Spleen (tissue), 7 donors: ENCODE results near the gene STRBP.

ENCODE experiments used
- POLR2A ChIP-seq, 3 donors: fragments of 450-650 bp; IDR thresholded peaks; one replicate each; pipeline ENCODE4 v1.5.1; 2017; ENCODE audit warnings: antibody characterized with exemption in 3 of 3, mild to moderate bottlenecking in 1 of 3
- TF ChIP-seq, protein P1 (sequence below), 11 experiments: fragments of 200-600 bp in 7 of 11; fragments of 450-650 bp in 4 of 11; sonication (generic) in 4 of 11; IDR thresholded peaks in 8 of 11; conservative IDR thresholded peaks in 3 of 11; 1 replicate in 7 of 11; 2 replicates in 4 of 11; pipeline versions ENCODE4 v1.4.0 to v1.8.0; 2016 to 2021; ENCODE audit warnings: antibody characterized with exemption in 11 of 11, inconsistent platforms in 4 of 11, mild to moderate bottlenecking in 1 of 11
- donor health status: DM: no; HTN: no; CAD: no; lungs with moderate emphysema.
- donor health status: DM: no; HTN: no; CAD: no.
- donor health status: DM: no; HTN: no; CAD: no.

DNA sequence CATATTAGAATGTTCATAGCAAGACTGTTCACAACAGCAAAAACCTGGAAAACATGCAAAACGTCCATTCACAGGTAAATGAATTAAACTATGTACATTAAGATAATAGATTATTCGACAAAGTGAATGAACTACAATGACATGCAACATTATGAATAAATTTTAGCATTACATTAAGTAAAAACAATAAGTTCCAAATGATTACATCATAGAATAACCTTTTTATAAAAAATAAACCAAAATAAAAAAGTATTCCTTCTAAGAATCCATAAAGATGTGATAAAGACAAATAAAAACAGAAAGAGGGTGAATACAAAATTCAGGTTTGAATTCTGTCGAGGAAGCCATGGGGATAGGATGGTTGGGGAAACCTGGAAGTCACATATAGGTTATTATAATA, 57.3 kb downstream of the STRBP start:
- TF ChIP-seq, protein P1, sequence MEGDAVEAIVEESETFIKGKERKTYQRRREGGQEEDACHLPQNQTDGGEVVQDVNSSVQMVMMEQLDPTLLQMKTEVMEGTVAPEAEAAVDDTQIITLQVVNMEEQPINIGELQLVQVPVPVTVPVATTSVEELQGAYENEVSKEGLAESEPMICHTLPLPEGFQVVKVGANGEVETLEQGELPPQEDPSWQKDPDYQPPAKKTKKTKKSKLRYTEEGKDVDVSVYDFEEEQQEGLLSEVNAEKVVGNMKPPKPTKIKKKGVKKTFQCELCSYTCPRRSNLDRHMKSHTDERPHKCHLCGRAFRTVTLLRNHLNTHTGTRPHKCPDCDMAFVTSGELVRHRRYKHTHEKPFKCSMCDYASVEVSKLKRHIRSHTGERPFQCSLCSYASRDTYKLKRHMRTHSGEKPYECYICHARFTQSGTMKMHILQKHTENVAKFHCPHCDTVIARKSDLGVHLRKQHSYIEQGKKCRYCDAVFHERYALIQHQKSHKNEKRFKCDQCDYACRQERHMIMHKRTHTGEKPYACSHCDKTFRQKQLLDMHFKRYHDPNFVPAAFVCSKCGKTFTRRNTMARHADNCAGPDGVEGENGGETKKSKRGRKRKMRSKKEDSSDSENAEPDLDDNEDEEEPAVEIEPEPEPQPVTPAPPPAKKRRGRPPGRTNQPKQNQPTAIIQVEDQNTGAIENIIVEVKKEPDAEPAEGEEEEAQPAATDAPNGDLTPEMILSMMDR (IDR thresholded peaks at IDR 0.05 in 8 of 11, conservative IDR thresholded peaks at IDR 0.05 in 3 of 11), result no peak
- TF ChIP-seq POLR2A (IDR thresholded peaks at IDR 0.05), result no peak
